Right lobe of liver (tissue), 6 donors: ENCODE measurements around the gene PTPRR. TPM values are rescaled to one million over a fixed set of nuclear protein-coding genes. Genes with fewer than 3 reads are reported as not detected.

Experiments
- ATAC-seq, 4 donors: fragments of 200-7000 bp; cut with Tn5 transposase; one replicate each; pipeline ENCODE4 v1.9.1; 2020; ENCODE audit warnings: mild to moderate bottlenecking in 4 of 4, moderate library complexity in 4 of 4
- DNase-seq, 3 donors: peaks; one replicate each; pipeline ENCODE4 v3.0.0-alpha.2; 2020
- H3K27ac ChIP-seq, 3 donors: fragments of 200-600 bp; one replicate each; pipeline ENCODE4 v1.8.0; 2022
- H3K27me3 ChIP-seq, 2 donors: fragments of 200-600 bp; one replicate each; pipeline ENCODE4 v1.8.0; 2022
- H3K36me3 ChIP-seq, 4 donors: fragments of 200-600 bp; sonication (generic) in 1 of 4; one replicate each; pipeline versions ENCODE4 v1.5.1 to v1.8.0; 2017 to 2022; ENCODE audit warnings: control low read depth in 1 of 4
- H3K4me1 ChIP-seq, 4 donors: fragments of 200-600 bp; sonication (generic) in 1 of 4; one replicate each; pipeline versions ENCODE4 v1.5.1 to v1.8.0; 2017 to 2022; ENCODE audit warnings: control low read depth in 1 of 4
- H3K4me3 ChIP-seq, 3 donors: fragments of 200-600 bp; one replicate each; pipeline ENCODE4 v1.8.0; 2022
- H3K9me3 ChIP-seq, 4 donors: fragments of 200-600 bp; sonication (generic) in 1 of 4; one replicate each; pipeline versions ENCODE4 v1.5.1 to v1.8.0; 2017 to 2022; ENCODE audit warnings: control low read depth in 1 of 4
- CTCF ChIP-seq, 4 donors: fragments of 200-600 bp in 3 of 4; fragments of 450-650 bp in 1 of 4; IDR thresholded peaks; one replicate each; pipeline versions ENCODE4 v1.5.1 to v1.8.0; 2016 to 2022; ENCODE audit warnings: antibody characterized with exemption in 4 of 4, mild to moderate bottlenecking in 2 of 4
- POLR2A ChIP-seq: fragments of 450-650 bp; IDR thresholded peaks from one replicate; pipeline ENCODE4 v1.6.1; 2017; ENCODE audit warnings: antibody characterized with exemption, mild to moderate bottlenecking
- WGBS: methylation state at CpG from one replicate; pipeline ENCODE4 v1.1.6; 2018; ENCODE audit warnings: low coverage, low lambda C conversion rate; ENCODE audit not compliant: insufficient coverage; ENCODE audit errors: missing lambda C conversion rate; 5-methylcytosine and 5-hydroxymethylcytosine counted together
- intact Hi-C, 2 donors: fragments of 100-400 bp; cut with DNase I; formaldehyde crosslinking; loops; one replicate each; pipeline versions ENCODE4 v1.11.2 to v1.14.1; 2022
- total RNA-seq, 6 experiments: library from RNA; depleted of rRNA in 2 of 6; stranded (reverse); fragments of >200 nt in 2 of 6; fragmentation: NEBNext Ultra II Directional in 3 of 6; extraction: Animal tissue kit (Norgen Biotek cat#: 25700) in 3 of 6; gene quantifications; one replicate each; pipeline versions ENCODE4 v1.1.0 to v1.2.4, GENCODE V29; 2016 to 2023
- donor health status: DM: no; HTN: yes; CAD: no.
- donor health status: DM: no; HTN: no; CAD: no.
- donor health status: DM: no; HTN: no; CAD: no.
- donor health status: DM: no; HTN: yes; CAD: no.
- donor health status: DM: no; HTN: yes; CAD: no.

PTPRR gene
- total RNA-seq, 6 experiments from 2014 or later, result 0.12 TPM; not detected in 5

GRCh38 chr12:70854881-70855568 lies 65.5 kb downstream of the PTPRR start:
- ATAC-seq (no peak), DNase-seq (no peak)
- TF ChIP-seq POLR2A (no peak), CTCF (IDR thresholded peaks at IDR 0.05) (no peak)
- WGBS, result 80% methylated on average over 3 of the region's 3 CpGs
- H3K27me3 ChIP-seq, result no peaks in the 10 kb centered on the region
- H3K4me3 ChIP-seq, result no peak overlapping the region
- peaks cover 0 to 22% (median 0%) of the 10 kb centered on the region in 4 donors for H3K4me1 ChIP-seq
- intact Hi-C loops, result no loop called here
- H3K9me3 ChIP-seq, result no peaks in the 10 kb centered on the region
- no peaks in the 10 kb centered on the region for H3K36me3 ChIP-seq
- no peak overlapping the region for H3K27ac ChIP-seq

GRCh38 chr12:70854138-70854537 lies 66.4 kb downstream of the PTPRR start:
- DNase-seq, result no peak
- Histone ChIP-seq H3K27ac (no peak overlapping the region), H3K36me3 (no peaks in the 10 kb centered on the region), H3K27me3 (no peaks in the 10 kb centered on the region), H3K4me1 (peaks cover 0 to 22% (median 0%) of the 10 kb centered on the region in 4 donors), H3K9me3 (no peaks in the 10 kb centered on the region), H3K4me3 (no peak overlapping the region)
- TF ChIP-seq CTCF (IDR thresholded peaks at IDR 0.05), result no peak
- TF ChIP-seq POLR2A, result no peak
- WGBS, result 18% methylated on average over 3 of the region's 3 CpGs
- ATAC-seq, result no peak
- intact Hi-C loops, result no loop called here

- Histone ChIP-seq H3K4me1 (peaks cover 0 to 22% (median 0%) of the 10 kb centered on the region in 4 donors), H3K36me3 (no peaks in the 10 kb centered on the region), H3K9me3 (no peaks in the 10 kb centered on the region), H3K27ac (no peak overlapping the region), H3K27me3 (no peaks in the 10 kb centered on the region), H3K4me3 (no peak overlapping the region)
- DNase-seq (peak in 1 of 3 donors; percentile 59), ATAC-seq (peak; percentile 78 to 94 (median 88))
- intact Hi-C loops, result no loop called here
- 25% methylated on average over 3 of the region's 3 CpGs for WGBS
- TF ChIP-seq POLR2A, result no peak
- TF ChIP-seq CTCF (IDR thresholded peaks at IDR 0.05), result no peak
Measured at GRCh38 chr12:70853326-70853725, 67.2 kb downstream of the PTPRR start.

GRCh38 chr12:70852416-70853150 lies 68.0 kb downstream of the PTPRR start:
- DNase-seq (no peak), ATAC-seq (peak in 3 of 4 donors; percentile 23 to 45 (median 25))
- Histone ChIP-seq H3K36me3 (no peaks in the 10 kb centered on the region), H3K27ac (no peak overlapping the region), H3K4me3 (no peak overlapping the region), H3K9me3 (no peaks in the 10 kb centered on the region), H3K27me3 (no peaks in the 10 kb centered on the region), H3K4me1 (peaks cover 0 to 22% (median 0%) of the 10 kb centered on the region in 4 donors)
- 68% methylated on average over 7 of the region's 7 CpGs for WGBS
- TF ChIP-seq POLR2A (no peak), CTCF (IDR thresholded peaks at IDR 0.05) (no peak)
- intact Hi-C loops, result no loop called here
